Stimulated activated CD8-positive, alpha-beta memory T cell treated with anti-CD3 and anti-CD28 coated beads, Interleukin-7, amount 100 ng/mL, for 4 hours (primary cell): ENCODE results near the gene NEAT1.
"Not testable (repeated sequence)": the region's sequence is repeated elsewhere in the genome, so short reads cannot be mapped to it uniquely, and the experiment has no call there.

Experiments used
- DNase-seq, 2 donors: peaks; one replicate each; pipeline ENCODE4 v3.0.0-alpha.2; 2020; ENCODE audit warnings: low read depth in 2 of 2

The NEAT1 gene

DNA sequence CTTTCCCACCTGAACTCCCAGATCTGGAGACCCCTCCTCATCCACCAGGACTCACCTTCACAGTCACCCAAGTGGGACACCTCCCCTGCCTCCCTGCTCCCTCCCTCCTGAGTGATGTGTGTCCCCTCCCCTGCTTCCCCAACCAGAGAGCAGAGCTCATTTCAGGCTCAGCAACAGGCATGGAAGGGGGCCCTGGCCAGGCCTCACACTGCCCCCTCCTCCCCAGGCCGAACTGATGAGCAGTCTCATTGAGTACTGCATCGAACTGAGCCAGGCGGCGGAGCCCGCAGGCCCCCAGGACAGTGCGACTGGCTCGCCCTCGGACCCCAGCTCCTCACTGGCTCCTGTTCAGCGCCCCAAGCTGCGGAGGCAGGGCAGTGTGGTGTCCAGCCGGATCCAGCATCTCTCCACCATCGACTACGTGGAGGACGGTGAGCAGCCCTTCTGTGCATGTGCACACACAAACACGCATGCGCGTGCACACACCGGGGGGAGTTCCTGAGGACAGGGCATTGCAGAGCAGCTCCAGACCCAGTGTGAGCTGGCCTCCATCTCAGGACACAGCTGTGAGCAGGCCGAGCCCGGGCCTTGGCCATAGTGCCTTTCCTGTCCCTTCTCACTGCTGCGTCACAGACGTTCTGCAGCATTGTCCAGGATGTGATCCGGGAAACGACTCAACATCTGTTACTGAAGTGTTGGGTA lies 17.8 kb upstream of the NEAT1 start:
- DNase-seq: no peak

DNA sequence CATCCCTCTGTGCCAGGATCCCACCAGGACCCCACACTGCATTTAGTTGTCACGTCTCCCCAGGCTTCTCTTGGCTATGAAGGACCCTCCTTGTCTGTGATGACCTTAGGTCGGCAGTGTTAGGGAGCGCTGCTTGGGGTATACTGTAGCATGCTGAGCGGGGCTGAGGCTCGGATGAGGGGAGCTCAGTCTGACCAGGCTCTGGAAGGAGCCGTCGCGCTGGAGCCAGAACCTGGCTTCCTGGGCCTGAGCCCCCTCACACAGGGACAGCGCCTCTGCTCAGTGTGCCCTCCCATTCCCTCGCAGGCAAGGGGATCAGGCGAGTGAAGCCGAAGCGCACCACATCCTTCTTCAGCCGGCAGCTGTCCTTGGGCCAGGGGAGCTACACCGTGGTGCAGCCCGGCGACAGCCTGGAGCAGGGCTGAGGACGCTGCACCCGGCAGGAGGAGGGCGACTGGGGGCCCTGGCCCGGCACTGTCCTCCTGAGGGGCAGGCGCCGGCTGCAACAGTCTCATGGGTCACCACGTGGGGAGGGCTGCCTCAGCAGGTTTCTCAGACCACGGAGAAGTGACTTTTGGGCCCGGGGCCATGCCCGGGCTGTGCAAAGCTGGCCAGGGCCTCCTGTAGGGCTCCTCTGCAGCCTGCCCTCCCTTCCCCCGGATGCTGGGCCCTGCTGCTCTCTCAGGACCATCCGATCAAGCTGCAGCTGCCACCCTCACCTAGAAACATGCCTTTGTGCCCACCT lies 11.5 kb upstream of the NEAT1 start:
- DNase-seq: no peak

DNA sequence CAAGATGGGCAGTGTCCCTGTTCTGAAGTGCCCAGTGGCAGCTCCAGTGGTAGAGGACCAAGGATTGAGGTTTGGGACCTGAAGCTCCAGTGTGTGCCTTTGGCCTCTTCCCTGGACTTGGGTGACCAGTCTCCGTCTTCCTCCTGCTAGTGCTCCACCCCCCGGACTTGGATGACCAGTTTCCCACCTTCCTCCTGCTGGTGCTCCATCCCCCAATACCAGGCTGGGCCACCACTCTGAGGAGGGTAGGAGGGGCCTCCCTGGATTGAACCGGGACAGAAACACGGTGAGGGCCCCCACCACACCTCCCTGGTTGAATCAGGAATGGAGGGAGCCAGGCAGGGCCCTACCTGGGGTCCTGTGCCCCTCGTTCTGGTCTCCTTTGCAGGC lies 10.9 kb upstream of the NEAT1 start:
- DNase-seq: no peak

DNA sequence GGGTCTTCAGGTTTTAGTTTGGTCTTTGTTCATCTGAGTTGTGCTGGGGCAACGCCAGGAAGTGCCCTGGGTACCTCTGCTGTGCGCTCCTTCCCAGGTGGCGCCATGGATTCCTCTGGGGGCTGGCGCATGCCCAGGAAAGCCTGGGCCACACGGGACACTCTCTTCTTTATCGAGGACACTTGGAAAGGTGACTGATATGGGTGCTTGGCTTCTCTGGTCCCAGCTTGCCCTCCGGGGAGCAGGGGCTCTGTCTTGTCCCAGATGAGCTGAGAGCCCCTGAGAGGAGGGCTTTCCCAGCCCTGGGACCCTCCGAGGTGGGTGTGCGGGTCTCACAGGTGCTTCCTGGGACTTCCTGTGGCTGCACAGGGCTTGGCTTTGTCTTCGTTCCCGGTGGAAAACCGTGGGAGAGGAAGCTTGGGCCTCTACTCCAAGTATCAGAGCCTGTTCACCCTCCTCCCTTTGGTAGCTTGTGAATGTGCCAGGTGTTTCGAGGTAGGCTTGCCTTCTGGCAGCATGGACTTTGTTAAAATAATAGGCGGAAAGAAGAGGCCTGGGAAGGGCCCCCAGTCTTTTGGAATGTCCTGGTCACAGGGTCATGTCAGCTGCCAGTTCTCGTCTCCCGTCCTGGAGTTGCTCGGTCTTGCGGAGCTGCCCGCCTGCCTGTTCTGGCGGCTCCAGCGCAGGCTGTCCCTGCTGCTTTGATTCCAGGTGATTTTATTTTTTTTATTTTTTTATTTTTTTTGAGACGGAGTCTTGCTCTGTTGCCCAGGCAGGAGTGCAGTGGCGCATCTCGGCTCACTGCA lies 10.1 kb upstream of the NEAT1 start:
- no peak for DNase-seq

DNA sequence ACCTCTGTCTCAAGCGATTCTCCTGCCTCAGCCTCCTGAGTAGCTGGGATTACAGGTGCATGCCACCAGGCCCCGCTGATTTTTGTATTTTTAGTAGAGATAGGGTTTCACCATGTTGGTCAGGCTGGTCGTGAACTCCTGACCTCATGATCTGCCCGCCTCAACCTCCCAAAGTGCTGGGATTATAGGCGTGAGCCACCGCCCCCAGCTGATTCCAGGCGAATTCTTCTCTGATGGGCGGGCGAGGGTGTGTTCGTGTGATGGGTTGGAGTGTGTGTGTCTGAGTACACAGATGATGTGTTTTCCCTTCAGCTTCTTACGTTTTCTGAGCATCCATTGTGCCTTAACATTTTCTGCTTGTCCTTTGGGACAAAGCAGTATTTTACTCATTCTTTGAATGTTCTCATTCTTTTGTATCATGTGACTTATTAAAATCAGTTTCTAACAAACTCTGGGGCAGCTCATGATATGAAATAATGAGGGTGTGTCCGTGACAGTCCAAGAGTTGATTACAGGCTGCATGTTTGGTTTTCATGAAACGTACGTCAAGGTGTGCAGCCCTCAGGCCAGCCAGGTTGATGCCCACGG lies 9.4 kb upstream of the NEAT1 start:
- not testable (repeated sequence) for DNase-seq

DNA sequence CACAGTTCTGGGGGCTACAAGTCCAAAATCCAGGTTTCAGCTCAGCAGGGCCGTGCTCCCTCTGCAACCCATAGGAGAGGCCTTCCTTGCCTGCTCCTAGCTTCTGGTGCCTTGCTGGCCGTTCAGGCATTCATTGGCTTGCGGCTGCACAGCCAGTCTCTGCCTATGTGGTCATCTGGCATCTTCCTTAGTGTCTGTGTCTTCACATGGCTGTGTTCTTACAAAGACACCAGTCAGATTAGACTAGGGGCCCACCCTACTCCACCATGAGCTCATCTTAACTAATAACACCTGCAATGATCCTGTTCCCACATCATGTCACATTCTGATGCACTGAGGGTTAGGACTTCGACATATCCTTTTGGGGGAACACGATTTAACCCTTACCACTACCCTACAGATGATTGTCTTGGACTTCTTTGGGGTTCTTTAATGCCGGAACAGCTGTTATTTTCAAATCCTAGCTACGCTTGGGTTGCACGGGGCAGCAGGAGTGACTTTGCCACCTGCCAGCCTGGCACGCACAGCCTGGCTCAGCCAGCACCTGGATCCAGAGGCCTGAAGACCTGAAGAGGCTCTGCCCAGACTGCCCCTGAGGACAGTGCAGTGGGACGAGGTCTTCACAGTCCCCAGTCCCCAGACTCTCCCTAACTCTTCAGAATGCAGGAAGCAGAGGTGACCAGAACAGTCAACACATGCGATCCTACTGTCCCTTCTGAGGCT lies 7.7 kb upstream of the NEAT1 start:
- DNase-seq: no peak

DNA sequence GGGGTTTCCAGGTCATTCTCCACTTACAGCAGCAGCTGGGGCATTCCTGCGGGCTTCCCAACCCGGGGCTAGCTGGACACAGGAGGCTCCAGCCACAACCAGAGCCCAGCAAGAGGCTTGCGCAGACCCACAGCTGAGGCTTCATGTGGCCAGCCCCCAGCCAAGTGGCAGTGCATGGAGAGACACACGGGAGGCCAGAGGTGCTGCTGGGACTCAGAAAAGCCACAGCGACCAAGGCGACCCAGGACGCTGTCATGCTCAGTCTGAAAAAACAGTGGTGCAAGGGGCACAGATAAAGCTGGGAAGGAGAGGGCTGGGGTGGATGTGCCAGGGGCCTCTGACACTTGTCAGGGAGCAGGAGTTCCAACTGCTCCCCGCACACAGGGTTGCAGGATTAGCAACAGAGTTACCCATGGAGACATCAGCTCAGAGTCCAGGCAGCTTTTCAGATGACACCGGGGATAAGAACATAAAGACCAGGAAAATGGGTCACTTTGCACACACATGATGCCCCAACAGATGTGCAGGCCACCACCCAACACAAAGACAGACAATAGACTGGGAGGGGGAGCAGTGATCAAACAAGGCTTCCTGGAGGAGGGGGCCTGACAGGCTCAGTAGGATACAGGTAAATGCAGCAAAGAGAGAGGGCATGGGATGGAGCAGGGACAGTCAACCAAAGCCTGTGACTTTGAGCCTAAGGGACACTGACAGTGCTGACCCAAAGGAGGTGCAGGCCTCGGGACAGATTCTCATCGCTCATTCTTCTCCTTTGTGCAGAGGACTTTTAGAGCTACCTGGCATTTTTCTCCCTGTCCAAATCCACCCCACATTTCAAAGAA lies 6.9 kb upstream of the NEAT1 start:
- no peak for DNase-seq

DNA sequence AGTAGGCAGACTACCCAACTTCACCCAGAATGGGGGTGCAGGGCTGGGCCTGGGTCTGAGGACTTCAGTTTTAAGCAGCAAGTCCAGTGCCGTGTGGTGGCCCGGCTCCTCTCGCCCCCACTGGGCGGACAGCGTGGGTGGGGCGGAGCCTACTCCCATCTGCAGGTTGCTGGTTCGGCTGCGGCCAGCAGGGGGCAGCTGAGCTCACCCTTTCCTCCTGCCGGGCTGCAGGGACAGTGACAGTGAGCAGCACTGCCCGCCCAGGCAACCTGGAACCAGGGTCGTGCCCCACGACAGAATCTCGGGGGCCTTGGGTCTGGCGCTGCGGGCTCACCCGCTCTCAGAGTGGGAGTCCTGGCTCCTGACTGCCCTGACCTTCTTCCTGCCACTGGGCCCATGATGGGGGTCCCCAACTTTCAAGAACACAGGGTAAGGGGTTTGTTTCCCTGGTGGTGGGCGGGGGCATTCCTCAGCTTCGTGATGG lies 6.2 kb upstream of the NEAT1 start:
- DNase-seq: peak; percentile 84 to 85

DNA sequence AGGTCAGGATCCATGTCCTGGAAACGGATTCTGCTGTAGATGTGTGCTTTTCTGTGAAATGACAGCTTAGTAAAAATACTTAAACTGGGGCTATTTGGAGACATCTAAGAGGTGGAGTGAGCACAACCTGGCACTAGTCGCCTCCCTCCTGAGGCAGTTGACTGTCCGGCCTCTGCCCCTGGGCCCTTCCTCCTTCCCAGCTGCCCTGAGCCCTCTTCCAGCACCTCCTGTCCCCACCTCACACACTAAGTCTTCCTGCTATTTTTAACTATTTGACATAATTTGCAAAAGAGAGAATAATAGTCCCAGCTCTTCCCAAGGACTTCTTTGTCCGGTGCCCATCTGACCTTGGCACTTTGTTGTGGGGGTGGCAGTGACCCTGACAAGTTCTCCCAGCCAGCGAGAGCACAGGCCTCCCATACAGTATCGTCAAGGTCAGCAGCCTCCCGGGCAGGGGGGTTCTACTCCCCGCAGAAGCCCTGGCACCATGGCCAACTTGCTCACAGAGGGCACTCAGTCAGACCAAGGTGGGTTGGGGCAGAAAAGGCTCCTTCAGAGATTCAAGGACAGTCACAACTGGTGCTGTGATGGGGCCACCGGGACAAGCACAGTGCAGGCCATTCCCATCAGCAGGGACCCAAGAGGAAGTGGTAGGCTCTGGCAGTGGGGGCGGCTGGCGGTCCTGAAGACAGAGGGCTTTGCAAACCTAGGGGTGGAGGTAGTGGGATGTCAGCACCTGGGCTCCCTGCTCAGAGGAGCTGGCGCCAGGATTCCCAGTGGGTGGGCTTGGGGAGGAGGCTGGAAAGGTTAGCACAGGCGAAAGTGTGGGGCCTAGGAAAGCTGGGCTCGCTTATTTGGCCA lies 5.5 kb upstream of the NEAT1 start:
- DNase-seq: no peak

DNA sequence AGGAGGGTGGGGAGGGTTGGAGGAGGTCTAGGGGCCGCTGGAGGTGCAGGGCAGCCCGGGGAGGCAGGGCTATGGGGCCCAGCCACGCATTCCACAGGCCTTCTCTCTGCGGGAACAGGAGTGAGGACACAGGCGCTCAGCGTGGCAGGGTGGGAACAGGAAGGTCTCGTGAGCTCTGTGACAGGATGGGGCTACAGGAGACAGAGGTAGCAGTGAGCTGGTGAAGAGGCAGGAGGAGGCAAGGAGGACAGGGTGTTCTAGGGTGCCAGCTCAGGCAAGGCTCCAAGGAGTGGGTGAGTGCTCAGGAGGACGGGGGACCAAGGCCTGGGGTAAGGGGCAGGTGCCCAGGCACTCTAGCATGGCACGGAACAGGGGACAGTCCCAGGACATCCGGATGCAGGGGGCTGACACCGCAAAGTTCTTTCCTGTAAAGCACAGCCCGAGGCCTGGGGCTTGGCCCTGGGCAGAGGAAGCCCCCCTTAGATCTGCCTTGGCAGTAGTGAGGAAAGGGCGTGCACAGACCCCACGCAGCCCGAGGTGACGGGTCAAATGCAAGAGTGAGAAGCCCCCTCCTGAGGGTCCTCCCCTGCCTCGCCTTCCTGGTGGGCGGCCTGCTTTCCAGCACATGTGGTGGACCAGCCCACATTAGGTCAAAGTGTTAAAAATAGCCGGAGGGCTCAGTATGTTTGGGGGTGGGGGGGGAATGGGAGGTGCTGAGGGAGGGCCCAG lies 4.7 kb upstream of the NEAT1 start:
- no peak for DNase-seq

DNA sequence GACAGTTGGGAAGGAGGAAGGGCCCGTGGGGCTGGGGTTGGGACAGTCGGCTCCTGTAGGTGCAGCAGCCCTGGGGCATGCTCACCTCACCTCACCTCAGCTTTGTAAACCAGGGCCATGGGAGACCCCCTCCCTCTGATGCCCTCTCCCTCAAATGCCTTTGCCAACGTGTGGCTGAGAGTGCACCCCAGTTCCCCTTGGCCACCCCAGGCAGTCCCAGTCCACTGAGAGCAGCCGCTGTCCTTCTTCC lies 4.2 kb upstream of the NEAT1 start:
- no peak for DNase-seq

DNA sequence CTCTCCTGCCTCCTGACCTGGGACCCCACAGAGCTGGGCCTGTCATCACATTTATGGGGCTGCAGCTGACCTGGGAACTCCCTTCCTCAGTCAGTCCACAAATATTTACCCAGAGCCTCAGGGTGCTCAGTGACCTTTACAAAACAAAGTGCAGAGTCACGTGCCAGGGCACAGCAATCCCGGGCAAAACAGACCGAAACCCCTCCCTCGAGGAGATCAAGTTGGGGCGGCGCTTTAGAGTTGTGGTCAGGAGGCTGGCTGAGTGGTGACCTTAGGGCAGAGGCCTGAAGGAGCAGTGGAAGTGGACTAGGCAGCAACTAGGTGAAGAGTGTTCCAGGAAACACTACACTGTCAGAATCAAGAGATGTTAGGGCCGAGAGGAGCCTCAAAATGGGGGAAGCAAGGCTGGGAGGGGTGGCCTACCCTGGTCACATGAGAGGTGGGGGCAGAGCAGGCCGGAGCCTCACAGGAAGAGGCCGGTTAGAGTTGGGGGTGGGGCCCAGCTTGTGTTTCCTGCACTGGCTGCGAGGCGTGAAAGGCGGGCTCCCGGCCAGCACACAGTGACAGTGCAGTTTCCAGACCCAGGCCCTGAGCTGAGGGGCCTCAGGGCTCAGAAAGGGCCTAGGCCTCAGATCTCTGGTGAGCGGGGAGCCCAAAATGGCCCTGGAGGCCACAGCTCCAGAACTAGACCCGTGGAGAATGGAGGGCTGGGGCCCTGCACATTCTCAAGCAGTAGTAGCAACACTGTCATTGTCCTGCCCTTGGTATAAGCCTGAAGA lies 3.7 kb upstream of the NEAT1 start:
- DNase-seq: peak; percentile 59 to 81

DNA sequence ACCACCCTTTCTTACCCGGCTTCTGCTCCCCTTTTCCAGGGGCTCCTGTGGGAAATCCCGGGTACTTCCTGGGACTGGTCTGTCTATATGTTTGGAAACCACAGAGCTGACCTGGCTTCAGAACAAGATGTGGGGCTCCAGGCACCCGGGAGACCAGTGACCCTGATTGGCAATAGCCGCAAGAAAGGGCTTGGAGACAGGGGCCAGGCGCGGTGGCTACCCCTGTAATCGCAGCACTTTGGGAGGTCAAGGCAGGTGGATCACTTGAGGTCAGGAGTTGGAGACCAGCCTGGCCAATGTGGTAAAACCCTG lies 3.2 kb upstream of the NEAT1 start:
- no peak for DNase-seq

DNA sequence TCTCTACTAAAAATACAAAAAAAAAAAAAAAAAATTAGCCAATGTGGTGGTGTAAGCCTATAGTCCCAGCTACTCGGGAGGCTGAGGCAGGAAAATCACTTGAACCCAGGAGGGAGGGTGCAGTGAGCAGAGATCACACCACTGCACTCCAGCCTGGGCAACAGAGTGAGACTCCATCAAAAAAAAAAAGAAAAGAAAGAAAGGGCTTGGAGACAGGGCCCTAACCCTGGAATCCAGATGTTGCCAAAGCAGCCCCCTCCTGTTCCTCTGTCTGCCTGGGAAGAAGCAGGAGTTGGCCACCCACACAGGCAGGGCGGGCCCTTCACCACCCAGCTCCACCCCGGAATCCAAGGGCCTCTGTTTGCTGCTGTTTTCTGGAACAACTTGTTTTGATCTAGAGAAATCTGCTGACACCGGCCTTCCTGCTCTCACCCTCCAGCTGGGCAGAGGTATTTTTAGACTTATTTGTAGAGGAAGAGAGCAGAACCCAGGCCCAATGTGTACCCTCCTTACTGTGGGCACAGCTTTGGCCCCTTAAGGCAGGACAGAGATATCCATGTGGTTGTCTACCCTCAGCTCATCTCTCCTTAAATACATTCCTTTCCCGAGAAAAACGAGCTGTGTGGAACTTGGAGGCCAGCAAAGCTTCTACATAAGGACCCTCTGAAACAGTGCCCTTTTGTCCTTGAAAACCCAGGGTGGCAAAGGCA lies 2.7 kb upstream of the NEAT1 start:
- DNase-seq: peak in 1 of 2 donors; percentile 50

DNA sequence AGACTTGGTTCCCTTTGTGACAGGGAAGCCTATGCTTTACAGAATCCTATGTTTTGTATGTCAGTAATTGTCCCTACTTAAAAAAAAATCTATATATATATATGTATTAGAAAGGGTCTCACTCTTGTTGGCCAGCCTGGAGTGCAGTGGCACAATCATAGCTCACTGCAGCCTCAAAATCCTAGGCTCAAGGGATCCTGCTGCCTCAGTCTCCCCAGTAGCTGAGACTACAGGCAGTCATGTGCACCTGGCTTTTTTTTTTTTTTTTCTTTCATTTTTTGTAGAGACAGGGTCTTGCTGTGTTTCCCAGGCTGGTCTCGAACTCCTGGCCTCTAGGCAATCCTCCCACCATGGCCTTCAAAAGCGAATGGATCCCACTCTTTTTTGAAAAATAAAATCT lies 2.1 kb upstream of the NEAT1 start:
- no peak for DNase-seq

DNA sequence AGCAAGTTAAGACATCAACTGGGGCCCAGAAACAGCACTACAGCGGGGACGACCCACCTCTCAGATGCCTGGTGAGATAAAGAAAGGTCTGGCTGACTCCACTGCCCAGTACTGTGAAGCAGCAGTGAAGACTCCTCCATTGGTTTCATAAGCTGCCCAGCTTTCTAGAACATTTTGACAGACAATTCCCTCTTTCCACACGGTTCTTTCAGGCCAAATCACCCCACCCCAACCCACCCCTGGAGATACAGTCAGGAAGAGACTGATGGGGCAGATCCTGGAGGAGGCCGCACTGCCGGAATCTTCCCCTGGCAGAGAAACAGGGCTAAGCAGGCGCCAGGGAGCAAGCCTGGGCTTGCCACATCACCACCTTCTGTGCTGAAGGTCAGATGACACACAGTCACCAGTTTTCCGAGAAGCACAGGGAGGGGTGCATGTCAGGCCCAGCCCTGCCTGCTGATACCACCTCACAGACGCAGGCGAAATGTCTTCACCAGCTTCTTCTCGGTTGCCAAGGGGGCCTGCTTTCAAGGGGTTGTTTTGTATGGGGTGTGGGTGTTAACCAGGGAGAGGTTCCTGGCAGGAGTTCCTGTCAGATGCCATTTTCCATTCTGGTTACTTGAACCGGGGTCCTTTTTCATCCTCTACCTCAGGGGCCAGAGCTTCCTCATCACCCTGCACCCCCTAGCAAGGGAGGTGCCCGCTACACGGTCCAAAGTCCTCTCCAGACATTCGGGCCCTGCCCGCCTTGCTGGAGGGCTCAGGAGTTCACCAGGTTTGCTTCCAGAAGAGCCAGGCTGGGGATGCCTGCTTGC lies 1.4 kb upstream of the NEAT1 start:
- DNase-seq: peak; percentile 84 to 91
